H1 (cell line): ENCODE measurements around the gene PIGT. TPM values are rescaled to one million over a fixed set of nuclear protein-coding genes. Genes with fewer than 3 reads are reported as not detected.

Source experiments
- CBX5 ChIP-seq: fragments of 300-800, 300-1000 bp; sonication (generic); IDR thresholded peaks from 2 replicates; pipeline ENCODE4 v1.7.1; 2016; ENCODE audit warnings: antibody characterized with exemption, low read length, low read depth
- EP300 ChIP-seq, 2 experiments: IDR thresholded peaks; 1 replicate in 1 of 2; 2 replicates in 1 of 2; pipeline ENCODE4 v1.6.1; 2011 to 2012; ENCODE audit warnings: low read depth in 2 of 2, low read length in 2 of 2, mild to moderate bottlenecking in 2 of 2, borderline replicate concordance in 1 of 2, inconsistent platforms in 1 of 2, moderate library complexity in 1 of 2
- EZH2 ChIP-seq: fragments of 200-600 bp; sonication (generic); IDR thresholded peaks from 2 replicates; pipeline ENCODE4 v1.7.1; 2012; ENCODE audit warnings: low read depth, mild to moderate bottlenecking, moderate library complexity, low read length, inconsistent platforms; ENCODE audit not compliant: severe bottlenecking
- GTF2F1 ChIP-seq: IDR thresholded peaks from 2 replicates; pipeline ENCODE4 v1.6.1; 2012; ENCODE audit warnings: low read depth, low read length, improper control_type of control experiment, borderline replicate concordance
- PHF8 ChIP-seq: fragments of 200-600 bp; sonication (generic); conservative IDR thresholded peaks from 2 replicates; pipeline ENCODE4 v1.7.1; 2012; ENCODE audit warnings: low read depth, mild to moderate bottlenecking, inconsistent platforms, low read length, moderate library complexity
- POU5F1 ChIP-seq: IDR thresholded peaks from 2 replicates; pipeline ENCODE4 v1.6.1; 2011; ENCODE audit warnings: low read depth, mild to moderate bottlenecking, low read length, moderate library complexity
- RNF2 ChIP-seq: fragments of 200-900, 300-1000 bp; sonication (generic); IDR thresholded peaks from 2 replicates; pipeline ENCODE4 v1.7.1; 2016; ENCODE audit warnings: borderline replicate concordance, low read depth, mild to moderate bottlenecking, antibody characterized with exemption, low read length; ENCODE audit not compliant: poor library complexity, severe bottlenecking; ENCODE audit errors: missing control alignments
- SIX5 ChIP-seq: IDR thresholded peaks from 2 replicates; pipeline ENCODE4 v1.6.1; 2011; ENCODE audit warnings: mild to moderate bottlenecking, low read depth, low read length
- polyA plus RNA-seq, 7 experiments: library from polyadenylated mRNA; depleted of rRNA in 3 of 7; stranded (reverse) in 5 of 7; unstranded in 2 of 7; fragments of >200 nt in 5 of 7; fragments of 200-250 nt in 2 of 7; gene quantifications; 1 replicate in 5 of 7; 2 replicates in 1 of 7; 4 replicates in 1 of 7; pipeline versions ENCODE4 v1.2.1 to v1.2.3, GENCODE V29; 2011 to 2013; ENCODE audit warnings: missing spikeins in 2 of 7, mixed read lengths in 2 of 7
- total RNA-seq: library from RNA; stranded (reverse); fragmentation: NEBNext Ultra II Directional; extraction: Animal tissue kit (Norgen Biotek cat#: 25700); gene quantifications from 2 replicates; pipeline ENCODE4 v1.2.1, GENCODE V29; 2021
- TF ChIP-seq, protein P1 (sequence below): fragments of 300-600 bp; sonication (generic); IDR thresholded peaks from 2 replicates; pipeline ENCODE4 v1.7.1; 2012; ENCODE audit warnings: low read length, moderate library complexity, mild to moderate bottlenecking, inconsistent platforms; ENCODE audit not compliant: insufficient replicate concordance

PIGT gene
- total and polyA plus RNA-seq, 2 of the 8 experiments (the other 6 are each of a cell fraction or from before 2014, with no cell fraction given): 66.0 to 89.7 TPM

DNA sequence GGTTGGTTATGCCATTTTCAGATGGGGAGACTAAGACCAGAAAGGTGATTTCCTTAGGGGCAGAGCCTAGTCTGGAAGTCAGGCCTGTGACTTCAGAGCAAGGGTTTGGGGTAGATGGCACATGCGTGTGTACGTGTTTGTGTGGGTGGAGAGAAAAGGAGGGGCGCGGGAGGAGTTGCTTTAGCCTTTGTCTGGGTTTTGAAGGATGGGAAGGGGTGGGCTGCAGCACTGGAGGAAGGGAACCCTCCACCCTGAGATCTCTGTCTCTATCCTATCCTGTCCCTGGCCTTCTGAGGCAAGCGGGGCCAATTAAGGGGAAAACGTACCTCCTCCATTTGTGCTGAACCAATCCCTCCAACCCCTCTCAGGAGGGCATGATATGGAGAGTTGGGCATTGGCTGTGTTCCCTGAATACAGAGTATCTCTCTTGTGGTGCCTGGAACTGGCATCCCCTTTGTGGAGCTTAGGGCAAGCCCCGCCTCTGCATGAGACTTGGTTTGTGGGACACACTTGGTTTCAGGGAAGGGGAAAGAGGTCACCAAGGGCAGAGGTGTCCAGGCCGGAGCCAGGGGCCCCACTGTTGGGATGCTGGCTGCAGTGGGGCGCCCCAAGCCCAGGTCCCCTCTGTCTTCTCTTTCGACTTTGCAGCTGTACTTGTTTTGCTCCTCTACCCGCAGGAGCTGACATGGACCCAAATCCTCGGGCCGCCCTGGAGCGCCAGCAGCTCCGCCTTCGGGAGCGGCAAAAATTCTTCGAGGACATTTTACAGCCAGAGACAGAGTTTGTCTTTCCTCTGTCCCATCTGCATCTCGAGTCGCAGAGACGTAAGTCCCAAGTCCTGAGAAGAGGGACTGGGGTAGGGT lies 7.9 kb upstream of the PIGT start, which contains the start of gene DBNDD2 (continued):
- TF ChIP-seq, protein P1, sequence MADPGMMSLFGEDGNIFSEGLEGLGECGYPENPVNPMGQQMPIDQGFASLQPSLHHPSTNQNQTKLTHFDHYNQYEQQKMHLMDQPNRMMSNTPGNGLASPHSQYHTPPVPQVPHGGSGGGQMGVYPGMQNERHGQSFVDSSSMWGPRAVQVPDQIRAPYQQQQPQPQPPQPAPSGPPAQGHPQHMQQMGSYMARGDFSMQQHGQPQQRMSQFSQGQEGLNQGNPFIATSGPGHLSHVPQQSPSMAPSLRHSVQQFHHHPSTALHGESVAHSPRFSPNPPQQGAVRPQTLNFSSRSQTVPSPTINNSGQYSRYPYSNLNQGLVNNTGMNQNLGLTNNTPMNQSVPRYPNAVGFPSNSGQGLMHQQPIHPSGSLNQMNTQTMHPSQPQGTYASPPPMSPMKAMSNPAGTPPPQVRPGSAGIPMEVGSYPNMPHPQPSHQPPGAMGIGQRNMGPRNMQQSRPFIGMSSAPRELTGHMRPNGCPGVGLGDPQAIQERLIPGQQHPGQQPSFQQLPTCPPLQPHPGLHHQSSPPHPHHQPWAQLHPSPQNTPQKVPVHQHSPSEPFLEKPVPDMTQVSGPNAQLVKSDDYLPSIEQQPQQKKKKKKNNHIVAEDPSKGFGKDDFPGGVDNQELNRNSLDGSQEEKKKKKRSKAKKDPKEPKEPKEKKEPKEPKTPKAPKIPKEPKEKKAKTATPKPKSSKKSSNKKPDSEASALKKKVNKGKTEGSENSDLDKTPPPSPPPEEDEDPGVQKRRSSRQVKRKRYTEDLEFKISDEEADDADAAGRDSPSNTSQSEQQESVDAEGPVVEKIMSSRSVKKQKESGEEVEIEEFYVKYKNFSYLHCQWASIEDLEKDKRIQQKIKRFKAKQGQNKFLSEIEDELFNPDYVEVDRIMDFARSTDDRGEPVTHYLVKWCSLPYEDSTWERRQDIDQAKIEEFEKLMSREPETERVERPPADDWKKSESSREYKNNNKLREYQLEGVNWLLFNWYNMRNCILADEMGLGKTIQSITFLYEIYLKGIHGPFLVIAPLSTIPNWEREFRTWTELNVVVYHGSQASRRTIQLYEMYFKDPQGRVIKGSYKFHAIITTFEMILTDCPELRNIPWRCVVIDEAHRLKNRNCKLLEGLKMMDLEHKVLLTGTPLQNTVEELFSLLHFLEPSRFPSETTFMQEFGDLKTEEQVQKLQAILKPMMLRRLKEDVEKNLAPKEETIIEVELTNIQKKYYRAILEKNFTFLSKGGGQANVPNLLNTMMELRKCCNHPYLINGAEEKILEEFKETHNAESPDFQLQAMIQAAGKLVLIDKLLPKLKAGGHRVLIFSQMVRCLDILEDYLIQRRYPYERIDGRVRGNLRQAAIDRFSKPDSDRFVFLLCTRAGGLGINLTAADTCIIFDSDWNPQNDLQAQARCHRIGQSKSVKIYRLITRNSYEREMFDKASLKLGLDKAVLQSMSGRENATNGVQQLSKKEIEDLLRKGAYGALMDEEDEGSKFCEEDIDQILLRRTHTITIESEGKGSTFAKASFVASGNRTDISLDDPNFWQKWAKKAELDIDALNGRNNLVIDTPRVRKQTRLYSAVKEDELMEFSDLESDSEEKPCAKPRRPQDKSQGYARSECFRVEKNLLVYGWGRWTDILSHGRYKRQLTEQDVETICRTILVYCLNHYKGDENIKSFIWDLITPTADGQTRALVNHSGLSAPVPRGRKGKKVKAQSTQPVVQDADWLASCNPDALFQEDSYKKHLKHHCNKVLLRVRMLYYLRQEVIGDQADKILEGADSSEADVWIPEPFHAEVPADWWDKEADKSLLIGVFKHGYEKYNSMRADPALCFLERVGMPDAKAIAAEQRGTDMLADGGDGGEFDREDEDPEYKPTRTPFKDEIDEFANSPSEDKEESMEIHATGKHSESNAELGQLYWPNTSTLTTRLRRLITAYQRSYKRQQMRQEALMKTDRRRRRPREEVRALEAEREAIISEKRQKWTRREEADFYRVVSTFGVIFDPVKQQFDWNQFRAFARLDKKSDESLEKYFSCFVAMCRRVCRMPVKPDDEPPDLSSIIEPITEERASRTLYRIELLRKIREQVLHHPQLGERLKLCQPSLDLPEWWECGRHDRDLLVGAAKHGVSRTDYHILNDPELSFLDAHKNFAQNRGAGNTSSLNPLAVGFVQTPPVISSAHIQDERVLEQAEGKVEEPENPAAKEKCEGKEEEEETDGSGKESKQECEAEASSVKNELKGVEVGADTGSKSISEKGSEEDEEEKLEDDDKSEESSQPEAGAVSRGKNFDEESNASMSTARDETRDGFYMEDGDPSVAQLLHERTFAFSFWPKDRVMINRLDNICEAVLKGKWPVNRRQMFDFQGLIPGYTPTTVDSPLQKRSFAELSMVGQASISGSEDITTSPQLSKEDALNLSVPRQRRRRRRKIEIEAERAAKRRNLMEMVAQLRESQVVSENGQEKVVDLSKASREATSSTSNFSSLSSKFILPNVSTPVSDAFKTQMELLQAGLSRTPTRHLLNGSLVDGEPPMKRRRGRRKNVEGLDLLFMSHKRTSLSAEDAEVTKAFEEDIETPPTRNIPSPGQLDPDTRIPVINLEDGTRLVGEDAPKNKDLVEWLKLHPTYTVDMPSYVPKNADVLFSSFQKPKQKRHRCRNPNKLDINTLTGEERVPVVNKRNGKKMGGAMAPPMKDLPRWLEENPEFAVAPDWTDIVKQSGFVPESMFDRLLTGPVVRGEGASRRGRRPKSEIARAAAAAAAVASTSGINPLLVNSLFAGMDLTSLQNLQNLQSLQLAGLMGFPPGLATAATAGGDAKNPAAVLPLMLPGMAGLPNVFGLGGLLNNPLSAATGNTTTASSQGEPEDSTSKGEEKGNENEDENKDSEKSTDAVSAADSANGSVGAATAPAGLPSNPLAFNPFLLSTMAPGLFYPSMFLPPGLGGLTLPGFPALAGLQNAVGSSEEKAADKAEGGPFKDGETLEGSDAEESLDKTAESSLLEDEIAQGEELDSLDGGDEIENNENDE: no peak
- TF ChIP-seq RNF2: no peak
- TF ChIP-seq CBX5: no peak
- TF ChIP-seq EP300 (IDR thresholded peaks at IDR 0.05; ENCODE audit: borderline replicate concordance in 1 of 2, low read depth in 2 of 2, low read length in 2 of 2): no peak
- TF ChIP-seq PHF8: no peak
- TF ChIP-seq EZH2: no peak
- TF ChIP-seq GTF2F1: no peak
- TF ChIP-seq POU5F1: no peak
- TF ChIP-seq SIX5: no peak
